ENCODE results near the gene DAB1.

DAB1 gene

GRCh38 chr1:57410508-57410907, 13.4 kb downstream of the DAB1 start:
- no peak for DNase-seq

GRCh38 chr1:57407928-57408327, 15.9 kb downstream of the DAB1 start:
- no peak for DNase-seq

GRCh38 chr1:57406428-57406970, 17.4 kb downstream of the DAB1 start:
- DNase-seq: no peak

DNA sequence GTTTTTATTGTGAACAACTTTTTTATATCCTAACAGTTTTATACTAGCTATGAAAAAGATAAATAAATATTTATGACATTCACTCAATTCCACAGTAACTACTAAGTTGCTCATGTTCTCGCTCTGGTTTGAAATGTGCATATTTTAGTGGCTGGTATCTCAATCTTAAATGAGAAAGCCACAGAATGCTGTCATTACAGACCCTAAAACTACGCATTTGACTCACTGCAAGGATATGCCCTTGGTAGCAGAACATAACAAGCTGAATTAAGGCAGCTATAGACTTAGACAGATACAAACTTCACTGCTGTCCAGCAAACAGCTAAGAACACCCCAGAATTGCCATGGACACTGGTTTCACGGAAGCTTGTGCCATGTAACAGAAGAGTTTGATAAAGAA, 19.0 kb downstream of the DAB1 start:
- no peak for DNase-seq

GRCh38 chr1:57403201-57403600, 20.7 kb downstream of the DAB1 start:
- DNase-seq: no peak

GRCh38 chr1:57401671-57402070, 22.2 kb downstream of the DAB1 start:
- DNase-seq: no peak

- DNase-seq: no peak
Observed at GRCh38 chr1:57400048-57400447, 23.8 kb downstream of the DAB1 start.

DNA sequence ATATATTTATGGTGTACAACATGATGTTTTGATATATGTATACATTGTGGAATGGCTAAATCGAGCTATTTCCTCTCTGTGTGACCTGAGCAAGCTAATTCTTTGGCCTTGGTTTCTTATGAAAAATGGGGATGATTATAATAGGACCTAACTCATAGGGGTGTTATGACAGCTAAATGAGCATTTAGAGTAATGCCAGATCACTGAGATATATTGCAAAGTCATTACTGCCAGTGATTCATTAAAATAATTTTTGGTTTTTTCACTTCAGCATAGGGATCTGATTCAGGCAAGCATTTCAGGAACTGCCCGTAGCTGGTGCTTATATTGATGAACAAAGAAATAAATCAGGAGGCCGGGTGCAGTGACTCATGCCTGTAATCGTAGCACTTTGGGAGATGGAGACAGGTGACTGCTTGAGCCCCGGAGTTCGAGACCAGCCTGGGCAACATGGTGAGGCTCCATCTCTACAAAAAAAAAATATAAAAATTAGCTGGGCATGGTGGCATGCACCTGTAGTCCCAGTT, 30.7 kb downstream of the DAB1 start:
- DNase-seq: no peak

DNA sequence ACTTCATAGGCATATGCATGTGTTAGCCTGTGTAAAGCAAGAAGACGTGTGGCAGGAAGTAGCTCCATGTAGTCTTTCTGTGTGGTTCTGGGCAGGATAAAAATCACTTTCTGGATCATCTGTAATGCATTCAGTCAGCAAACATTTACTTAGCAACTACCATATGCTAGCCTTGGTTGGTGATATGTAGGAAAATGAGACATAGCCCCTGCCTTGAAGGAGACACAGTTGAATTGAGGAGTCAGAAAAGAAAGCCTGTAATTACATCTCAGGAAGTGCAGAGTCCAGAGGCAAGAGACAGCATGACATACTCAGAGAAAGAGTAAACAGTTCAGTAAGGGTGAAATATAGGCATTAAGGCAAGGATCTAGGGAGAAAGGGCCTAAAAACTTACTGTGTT, 38.5 kb downstream of the DAB1 start:
- DNase-seq: no peak

DNA sequence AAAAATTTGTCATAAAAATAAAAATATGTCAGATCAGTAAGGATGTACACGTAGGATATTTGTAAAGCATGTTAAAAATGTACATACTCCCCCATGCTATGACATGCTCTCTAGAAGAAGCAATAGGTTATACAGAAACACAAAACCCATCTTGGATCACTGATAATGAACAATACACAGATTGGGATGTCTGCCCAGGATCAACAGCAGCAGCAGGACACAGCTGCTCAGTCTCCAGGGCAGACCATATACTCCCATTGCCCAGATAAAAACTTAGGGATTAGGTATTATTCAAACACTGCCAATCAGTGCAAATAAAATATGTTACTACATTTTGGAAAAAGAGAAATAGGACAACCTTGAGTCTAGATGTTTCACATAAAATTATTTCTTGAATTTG, 39.0 kb downstream of the DAB1 start:
- DNase-seq: no peak

DNA sequence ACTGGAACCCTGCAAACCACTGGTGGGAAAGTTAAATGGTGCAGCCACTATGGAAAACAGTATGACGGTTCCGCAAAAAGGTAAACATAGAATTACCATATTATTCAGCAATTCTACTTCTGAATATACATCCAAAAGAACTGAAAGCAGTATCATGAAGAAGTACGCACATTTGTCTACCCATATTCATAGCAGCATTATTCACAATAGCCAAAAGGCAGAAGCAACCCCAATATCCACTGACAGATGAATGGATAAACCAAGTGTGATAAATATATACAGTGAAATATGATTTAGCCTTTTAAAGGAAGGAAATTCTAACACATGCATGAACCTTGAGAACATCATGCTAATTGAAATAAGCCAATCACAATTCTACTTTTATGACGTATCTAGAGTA, 39.6 kb downstream of the DAB1 start:
- DNase-seq: no peak

GRCh38 chr1:57381871-57382270, 42.0 kb downstream of the DAB1 start:
- no peak for DNase-seq

DNA sequence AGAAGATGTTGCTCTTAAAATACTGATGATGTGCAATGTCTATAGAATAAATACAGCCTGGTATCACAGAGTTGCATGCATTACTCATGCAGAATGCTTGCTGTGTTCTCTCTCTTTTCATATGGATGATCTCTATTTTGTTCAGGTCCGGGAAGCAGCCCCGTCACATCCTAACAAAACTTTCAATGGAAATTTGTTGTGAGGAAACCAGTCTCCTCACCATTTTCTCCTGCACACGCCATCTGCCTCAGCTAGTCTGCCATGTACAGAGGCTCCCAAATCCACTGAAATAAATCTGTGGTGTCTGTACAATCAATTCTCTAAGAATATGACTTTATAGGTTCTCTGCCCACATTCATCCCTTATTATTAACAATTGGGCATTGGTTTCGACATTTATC, 42.4 kb downstream of the DAB1 start:
- no peak for DNase-seq

DNA sequence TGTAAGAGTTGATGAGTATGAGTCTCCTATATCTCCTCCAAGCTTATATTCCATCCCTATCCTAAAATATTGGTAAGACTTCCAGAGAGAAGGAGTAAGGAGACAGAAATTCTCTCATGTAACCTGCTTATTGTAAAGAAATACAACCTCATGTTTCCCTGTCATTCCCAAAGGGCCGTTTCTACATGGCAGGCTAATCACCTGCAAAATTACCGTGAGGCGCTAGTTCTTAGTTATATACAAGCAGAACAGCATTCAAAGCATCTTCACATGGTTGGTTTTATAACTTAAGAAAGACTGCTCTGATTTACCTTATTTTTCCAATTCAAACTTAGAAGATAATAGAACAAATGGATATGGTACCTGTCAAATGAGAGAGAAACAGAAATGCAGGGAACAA, 42.9 kb downstream of the DAB1 start:
- no peak for DNase-seq

DNA sequence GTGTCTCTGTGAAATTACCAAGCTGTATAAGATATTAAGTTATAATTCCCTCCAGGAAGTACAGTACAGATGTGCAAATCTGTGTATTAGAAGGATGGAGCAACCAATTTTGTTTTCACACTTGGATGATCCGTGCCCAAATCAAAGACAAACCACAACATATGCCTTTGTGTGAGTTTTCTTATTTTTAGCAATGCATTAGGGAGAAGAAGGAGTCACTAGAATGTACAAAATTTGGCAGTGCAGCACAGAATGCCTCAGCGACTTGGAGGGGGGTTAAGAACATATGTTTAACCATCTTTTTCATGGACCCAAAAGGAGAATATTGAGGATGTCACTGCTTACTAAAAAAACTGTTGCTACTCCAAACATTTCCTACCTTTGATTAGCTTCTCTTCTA, 45.3 kb downstream of the DAB1 start:
- DNase-seq: no peak

DNA sequence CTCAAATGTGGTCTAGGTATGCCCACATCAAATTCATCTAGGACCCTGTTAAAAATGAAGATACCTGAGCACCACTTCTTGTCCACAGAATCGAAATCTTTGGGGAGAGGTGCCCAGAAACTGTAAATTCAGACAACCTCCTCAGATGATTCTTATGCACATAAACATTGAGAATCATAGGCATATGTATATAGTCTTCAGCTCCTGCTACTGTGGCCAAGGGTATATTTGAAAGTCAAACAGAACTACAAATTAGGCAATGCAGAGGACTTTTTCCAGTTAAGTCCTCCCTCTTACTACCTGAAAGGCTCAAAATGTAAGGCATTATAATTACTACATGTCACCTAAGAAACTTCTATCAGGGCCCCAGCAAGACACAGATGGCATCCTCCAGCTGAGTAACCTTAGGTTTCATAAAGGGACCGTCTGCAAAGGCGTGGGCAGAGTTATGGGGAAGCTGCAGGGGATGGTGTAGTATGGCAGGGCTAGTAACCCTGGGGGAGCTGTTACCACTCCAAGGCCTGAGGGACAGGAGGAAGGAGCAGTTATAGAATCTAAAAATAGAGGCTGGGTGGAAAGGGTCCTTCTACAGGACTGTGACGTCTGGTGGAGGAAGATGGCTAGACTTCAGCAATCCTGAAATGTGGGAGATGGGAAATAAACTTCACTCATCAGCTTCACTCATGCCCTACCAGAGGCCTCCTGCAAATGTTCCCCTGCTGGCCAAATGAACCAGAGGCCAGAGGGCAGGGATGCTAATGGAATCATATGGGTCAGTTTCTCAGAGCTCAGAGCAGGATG, 46.3 kb downstream of the DAB1 start:
- DNase-seq: no peak

DNA sequence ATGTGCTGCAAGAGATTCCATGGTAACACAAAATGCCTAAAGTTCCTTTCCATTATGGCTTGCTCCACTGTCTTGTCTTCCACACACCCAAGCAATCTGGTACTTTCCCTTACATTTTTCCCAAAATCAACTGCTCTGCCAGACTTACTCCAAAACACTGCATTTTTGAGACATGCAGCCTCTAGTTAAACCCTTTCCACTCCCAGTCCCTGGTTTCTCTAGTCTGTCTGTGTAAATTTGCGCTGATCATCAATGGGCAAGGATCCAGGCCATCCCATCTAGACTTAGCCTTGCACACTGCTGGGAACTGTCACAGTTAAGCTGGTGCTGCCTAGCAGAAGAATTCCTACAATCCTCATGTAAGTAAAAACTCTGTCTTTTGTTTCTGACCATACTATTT, 47.8 kb downstream of the DAB1 start:
- no peak for DNase-seq

GRCh38 chr1:57369889-57370288, 54.0 kb downstream of the DAB1 start:
- DNase-seq: no peak

DNA sequence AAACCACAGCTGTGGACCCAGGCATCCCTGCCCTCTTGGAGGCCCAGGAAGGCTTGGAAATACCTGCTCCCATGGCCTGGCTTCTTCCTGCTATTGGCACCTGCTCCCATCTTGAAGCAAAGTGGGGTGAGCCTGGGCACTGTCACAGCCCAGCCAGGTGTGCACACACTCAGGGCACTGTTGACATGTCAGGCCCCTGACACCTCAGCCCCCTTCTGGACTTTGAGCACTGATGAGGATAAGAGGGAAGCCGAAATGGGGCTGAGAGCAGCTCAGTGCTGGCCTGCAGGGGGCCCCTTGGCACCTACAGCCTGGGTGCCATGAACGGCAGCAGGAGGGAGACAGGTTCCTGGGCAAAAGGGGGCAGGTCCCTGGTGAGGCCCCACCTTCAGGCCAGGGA, 55.9 kb downstream of the DAB1 start:
- no peak for DNase-seq

GRCh38 chr1:57363643-57364042, 60.2 kb downstream of the DAB1 start:
- DNase-seq: no peak

GRCh38 chr1:57363165-57363564, 60.7 kb downstream of the DAB1 start:
- DNase-seq: no peak

DNA sequence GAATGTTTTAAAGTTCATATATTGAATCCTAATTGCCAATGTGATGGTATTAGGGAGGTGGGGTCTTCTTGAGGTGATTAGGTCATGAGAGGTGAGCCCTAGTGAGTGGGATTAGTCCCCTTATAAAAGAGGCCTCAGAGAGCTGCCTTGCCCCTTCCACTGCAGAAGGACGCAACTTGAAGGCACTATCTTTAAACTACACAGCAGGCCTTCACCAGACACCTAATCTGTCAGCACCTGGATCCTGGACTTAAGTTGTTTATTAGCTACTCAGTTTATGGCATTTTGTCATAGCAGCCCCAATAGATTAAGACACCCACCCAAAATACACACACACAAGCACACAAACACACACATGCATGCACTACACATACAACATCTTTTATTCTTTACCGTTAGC, 61.4 kb downstream of the DAB1 start:
- no peak for DNase-seq

- no peak for DNase-seq
Observed at GRCh38 chr1:57361516-57361915, 62.3 kb downstream of the DAB1 start.

- no peak for DNase-seq
Observed at GRCh38 chr1:57360846-57361407, 62.9 kb downstream of the DAB1 start.

DNA sequence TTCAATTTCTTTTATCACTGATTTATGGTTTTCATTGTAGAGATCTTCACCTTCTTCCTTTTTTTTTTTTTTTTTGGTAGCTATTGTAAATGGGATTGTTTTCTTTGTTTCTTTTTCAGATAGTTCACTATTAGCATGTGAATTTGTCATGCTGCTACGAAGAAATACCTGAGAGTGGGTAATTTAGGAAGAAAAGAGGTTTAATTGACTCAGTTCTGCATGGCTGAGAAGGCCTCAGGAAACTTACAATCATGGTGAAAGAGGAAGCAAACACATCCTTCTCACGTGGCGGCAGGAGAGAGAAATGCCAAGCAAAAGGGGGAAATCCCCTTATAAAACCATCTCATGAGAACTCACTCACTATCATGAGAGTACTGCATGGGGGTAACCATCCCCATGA, 66.4 kb downstream of the DAB1 start:
- no peak for DNase-seq
